GM19467 (cell line): Measurements from ENCODE around the gene IRF6.

Source experiments
- ATAC-seq: cut with Tn5 transposase; IDR thresholded peaks from one replicate; pipeline ENCODE4 v1.9.1; 2021; ENCODE audit warnings: mild to moderate bottlenecking, moderate library complexity; ENCODE audit not compliant: unreplicated experiment

The IRF6 gene

DNA sequence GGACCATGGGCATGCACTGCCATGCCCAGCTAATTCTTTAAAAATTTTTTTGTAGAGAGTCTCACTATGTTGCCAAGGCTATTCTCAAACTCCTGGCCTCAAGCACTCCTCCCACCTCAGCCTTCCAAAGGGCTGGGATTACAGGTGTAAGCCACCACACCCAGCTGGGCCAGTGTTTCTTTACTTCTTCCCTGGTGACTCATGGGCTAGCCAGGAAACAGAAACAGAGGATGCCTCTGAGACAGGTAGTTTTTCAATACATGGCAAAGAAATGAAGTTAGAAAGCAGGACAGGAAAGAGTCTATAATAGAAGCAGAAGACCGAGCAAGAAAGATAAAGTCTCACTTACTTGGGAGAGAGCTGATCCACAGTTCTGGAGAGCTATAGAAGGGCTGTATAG, 14.0 kb downstream of the IRF6 start:
- no peak for ATAC-seq

DNA sequence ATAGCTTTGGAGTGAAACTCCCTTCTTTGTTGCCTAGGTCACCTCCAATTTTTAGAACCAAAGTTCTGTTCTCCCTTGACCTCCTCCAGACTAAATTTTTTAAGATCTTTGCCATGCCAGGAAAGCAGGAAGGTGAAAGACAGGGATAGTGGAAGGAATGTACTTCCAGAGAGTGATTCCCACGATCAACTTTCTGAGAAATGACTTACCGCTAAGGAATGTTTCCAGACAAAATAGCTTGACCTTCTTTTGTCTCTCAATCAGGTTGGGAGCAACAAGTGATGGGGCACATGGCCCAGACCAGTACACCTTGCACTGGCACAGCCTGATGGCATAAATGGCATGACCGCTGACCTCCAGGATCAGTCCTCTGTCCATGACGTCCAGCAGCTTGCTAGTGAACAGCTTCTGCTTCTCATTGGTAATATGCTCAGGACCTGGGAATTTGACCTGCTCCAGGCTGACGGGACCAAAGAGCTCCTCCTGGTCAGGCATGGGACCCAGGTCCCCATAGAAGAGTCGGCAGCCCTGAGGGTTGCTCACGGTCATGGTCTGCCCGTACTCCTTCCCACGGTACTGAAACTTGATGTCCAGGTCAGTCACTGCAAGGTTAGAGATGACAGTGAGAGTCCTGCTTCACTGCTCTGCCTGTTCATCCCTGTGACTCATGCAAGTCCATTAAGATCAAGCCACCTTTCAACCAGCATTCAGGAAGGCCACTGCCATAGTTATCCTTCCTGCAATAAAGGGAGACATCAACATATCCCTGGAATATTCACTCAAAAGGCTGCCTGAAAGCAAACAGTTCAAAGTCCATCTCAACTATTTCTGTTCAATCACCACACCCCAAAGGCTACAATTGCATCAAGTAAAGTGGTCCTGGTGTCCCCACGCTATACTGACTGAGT, 15.4 kb downstream of the IRF6 start:
- ATAC-seq, result no peak

DNA sequence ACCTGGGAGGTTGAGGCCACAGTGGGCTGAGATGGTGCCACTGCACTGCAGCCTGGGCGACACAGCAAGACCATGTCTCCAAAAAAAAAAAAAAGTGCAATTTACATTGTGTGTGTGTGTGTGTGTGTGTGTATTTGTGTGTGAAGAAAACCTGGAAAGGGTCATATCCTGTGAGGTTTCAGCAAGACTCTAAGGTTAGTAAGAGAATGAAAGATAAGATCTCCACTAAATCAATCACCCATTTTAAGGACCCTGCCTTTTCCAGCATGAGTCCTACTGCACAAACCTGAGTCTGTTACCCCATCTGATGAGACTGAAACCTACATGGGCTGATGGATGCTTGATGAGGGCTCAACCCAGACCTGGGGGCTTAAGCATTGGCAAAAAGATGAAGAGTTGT, 16.7 kb downstream of the IRF6 start:
- no peak for ATAC-seq

DNA sequence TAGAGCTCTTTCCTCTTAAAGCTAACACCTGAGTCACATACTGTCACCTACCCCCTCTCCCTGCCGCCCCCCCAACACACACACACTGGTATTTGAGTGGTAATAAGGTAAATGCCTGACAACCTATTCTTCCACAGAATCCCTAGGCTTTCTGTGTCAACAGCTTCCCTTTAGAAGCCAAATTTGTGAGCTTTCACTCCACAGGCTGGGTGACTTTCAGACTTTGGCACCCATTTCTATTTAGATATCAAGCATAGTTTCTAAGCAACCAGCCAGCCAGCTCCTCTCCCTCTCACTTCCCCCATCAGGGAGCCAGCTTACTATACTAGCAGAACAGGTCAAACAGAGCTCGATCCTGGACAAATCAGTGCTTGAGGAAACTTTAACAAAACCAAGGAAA, 18.4 kb downstream of the IRF6 start:
- ATAC-seq, result no peak

DNA sequence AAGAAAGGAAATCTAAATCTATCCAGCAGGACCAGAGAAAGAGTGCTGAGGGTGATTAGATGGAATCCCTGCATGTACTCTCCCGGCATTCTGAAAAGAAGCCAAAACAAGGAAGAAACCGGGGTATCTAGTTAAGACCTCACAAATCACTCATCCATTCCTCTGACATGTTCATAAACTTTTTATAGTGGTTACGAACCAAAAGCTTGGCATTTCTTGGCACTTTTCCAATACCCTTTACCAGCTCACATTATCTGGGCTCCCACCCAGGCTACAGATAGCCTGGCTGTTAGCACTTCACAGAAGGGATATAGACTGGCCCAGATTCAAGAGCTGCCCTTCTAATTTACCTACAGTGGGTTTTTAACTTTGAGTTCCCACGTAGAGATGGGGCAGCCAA, 19.8 kb downstream of the IRF6 start:
- no peak for ATAC-seq

DNA sequence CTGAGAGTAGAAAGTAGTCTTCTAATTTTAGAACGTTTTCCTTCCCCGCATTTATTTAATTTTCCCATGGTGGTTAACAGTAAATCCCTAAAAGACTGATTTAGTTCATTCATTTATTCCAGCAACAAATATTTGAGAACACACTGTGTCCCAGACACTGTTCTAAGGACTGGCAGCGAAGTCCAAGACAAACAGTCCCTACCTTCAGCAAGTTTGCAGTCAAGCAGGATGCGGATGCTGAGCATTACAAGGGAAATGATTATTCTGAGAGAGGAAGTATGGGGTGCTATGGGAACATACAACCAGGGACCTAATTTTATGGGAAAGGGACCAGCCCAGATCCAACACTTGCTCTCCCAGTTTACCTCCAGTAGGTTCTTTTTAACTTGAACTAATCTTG, 20.4 kb downstream of the IRF6 start:
- no peak for ATAC-seq

DNA sequence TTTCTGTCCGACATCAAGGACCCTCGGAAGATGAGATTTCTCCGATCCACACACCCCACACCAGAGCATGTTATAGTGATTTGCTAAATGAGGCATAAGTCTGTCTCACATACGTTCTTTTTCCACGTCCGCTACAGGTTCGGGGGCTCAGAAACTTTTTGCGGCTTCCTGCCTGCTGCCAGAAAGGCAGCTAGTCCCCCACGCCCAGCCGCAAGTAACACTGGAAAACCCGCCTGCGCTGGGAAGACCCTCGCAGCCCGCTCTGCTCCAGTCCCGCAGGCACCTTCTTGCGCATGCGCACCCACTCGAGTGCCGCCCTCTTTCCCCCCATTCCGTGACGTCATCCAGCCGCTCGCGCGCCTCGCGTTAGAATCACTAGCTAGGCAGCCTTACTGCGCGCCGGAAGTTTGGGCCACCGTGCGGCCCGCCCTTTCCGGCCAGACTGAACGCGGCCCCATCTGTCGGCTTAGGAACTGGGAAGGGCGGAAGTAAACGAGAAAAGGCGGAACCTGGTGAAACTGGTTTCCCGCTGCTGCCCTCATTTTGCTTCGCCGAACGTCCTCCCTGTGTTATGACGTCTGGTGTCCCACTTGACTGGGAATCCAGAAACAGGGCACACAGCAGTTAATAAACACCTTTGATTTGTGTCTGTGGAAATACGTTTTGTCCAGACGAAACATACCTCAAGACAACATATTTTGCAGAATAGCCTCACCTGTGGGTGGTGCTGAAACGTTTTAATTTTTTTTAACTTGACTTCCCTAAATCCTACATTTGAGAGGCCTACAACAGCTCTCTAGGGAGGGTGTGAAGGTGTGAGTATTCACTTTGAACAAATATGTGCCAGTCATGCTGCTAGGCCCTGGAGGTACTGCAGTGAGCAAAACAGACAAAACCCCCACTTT, 21.4 kb downstream of the IRF6 start, which contains the start of gene C1orf74:
TSS of gene C1orf74 (minus strand) at position 295 of the 905 bp plus-strand sequence. CDS start 925 bp downstream, outside the sequence.
- ATAC-seq, result peak; percentile 98

DNA sequence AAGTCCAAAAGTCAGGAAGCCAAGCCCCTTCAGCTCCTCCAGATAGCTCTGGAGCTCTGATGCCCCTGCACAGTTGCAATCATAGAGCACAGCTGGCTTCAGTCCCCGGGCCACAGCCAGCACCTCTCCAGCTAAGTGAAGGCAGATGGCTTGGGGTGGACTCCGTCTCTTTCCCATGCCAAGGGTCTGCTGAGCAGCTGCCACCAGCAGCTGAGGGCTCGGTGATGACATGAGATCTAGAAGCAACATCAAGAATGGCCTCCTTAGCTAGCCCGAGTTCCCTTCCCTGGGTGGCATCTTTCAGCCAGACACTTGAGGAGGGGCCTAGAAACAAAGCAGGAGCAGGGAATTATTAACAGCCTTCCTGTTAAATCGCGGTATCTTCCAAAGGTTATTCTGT, 22.6 kb downstream of the IRF6 start:
- no peak for ATAC-seq

DNA sequence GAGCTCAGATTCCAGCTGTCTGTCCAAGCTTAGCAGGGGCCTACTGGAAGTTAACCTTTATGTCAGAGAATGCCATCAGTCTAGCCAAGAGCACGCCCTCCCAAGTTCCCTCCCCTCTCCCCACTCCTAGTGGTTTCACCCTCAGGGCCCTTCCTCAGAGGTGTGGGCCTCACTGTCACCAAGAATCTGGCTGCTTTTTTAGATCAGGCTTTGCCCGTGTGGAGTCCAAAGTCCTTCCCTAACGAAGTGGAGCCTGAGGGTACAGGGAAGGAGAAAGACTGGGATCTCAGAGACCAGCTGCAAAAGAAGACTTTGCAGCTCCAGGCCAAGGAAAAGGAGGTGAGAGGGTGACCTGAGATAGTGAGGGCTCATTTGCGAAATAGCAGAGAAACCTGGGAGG, 25.7 kb downstream of the IRF6 start:
- no peak for ATAC-seq

DNA sequence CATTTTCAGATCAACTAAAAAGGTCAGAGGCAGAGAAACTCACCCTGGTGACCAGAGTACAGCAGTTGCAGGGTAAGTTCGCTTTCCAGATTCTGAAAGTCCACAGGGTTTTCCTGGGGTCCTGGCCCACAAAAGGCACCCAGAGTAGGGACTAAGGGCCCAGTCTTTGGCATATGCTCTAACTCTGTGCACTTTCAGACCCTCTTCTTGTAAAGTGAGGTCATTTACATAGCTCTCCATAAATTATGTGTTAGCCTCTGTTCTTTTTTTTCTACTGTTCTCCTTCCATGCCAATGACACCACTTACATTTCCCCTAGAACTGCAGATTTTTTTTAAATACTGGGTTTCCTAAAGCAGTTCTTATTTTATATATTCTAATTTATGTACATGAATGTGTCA, 27.8 kb downstream of the IRF6 start:
- ATAC-seq, result no peak

DNA sequence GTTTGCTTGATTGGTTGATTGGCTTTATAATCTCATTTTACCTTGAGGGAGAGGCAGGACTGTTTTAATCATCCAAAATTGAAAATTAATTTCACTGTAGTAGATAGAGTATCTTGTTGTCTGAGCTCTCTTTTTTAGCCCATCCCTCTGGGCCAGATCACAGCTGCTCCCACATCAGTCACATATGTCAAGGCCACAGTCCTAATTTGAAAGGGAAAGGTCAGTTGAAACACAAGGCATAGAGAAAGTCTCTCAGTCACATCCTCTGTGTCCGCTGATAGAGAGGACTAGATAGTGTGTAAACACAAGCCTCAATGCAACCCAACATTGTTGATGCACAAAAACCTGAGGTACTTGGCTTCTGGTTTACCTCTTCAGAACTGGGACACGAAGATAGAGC, 28.4 kb downstream of the IRF6 start:
- ATAC-seq, result no peak

DNA sequence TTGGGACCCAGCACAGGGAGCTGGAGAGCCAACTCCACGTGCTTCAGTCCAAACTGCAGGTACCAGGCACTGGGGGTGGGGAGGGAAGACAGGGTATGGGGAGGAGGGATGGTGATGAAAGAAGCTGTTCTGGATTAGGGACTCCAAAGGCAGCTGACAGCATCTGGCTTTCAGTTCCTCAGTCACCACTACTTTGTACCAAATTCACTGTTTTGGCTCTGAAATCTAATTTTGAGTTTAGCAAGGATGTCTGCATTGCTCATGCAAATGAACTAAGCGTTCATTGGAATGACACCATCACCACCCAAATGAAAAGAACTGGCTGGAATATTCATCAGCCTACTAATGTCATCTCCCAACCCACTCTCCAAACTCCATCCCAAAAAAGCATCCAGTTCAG, 30.3 kb downstream of the IRF6 start:
- ATAC-seq, result no peak

DNA sequence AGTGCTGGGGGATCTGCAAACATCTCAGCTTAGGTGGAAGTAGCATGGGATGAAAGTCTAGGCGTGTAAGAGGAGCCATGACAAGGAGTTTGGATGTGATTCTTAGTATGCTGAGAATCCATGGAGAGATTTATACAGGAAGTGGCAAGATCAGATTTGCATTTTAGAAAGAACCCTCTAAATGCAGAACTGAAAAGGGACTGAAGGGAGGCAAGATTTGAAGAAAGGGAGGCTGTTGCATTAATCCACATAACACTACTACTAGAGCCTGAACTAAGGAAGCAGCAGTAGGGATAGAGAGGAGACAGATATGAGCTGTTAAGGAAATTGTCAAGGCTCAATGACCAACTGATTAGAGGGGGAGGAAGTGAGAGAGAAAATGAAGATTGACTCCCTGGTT, 31.4 kb downstream of the IRF6 start:
- no peak for ATAC-seq

DNA sequence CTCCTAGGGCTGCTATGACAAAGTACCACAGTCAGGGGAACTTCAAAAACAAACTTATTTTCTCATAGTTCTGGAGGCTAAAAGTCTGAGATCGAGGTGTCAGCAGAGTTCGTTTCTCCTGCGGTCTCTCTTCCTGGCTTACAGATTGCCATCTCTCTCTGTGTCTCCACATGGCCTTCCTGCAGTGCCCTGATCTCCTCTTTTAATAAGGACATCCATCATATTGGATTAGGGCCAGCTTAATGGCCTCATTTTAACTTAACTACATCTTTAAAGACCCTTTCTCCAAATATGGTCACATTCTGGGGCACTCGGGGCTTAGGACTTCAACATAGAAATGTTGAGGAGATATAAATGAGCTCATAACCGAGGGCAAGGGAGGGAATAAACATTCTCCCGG, 33.8 kb downstream of the IRF6 start:
- no peak for ATAC-seq

DNA sequence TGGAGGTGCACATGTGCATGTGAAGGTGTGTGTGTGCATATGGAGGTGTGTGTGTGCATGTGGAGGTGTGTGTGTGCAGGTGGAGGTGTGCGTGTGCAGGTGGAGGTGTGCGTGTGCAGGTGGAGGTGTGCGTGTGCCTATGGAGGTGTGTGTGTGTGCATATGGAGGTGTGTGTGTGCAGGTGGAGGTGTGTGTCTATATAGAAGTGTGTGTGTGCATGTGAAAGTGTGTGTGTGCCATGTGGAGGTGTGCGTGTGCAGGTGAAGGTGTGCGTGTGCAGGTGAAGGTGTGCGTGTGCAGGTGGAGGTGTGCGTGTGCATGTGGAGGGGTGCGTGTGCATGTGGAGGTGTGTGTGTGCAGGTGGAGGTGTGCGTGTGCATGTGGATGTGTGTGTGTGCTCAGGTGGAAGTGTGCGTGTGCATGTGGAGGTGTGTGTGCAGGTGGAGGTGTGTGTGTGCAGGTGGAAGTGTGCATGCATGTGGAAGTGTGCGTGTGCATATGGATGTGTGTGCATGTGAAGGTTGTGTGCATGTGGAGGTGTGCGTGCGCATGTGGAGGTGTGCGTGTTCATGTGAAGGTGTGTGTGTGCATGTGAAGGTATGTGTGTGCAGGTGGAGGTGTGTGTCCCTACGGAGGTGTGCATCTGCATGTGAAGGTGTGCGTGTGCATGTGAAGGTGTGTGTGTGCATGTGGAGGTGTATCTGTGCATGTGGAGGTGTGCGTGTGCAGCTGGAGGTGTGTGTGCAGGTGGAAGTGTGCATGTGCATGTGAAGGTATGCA, 35.1 kb downstream of the IRF6 start:
- no peak for ATAC-seq

DNA sequence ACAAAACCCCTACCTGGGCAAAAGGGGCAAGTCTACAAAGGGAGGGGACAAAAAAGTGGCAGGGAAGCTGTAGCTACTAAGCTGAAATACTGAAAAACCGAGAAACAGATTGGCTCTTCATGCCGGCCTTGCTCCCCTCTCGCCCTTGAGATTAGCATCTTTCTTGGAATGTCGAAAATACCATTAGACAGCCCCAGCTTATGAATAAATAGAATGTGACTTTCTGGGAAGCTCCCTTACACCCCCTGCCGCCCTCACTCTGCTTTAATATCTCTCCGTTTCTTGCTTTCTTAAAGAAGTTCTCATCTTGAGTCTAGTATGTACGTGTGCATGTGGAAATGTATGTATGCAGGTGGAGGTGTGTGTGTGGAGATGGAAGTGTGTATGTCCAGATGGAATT, 36.0 kb downstream of the IRF6 start:
- no peak for ATAC-seq

DNA sequence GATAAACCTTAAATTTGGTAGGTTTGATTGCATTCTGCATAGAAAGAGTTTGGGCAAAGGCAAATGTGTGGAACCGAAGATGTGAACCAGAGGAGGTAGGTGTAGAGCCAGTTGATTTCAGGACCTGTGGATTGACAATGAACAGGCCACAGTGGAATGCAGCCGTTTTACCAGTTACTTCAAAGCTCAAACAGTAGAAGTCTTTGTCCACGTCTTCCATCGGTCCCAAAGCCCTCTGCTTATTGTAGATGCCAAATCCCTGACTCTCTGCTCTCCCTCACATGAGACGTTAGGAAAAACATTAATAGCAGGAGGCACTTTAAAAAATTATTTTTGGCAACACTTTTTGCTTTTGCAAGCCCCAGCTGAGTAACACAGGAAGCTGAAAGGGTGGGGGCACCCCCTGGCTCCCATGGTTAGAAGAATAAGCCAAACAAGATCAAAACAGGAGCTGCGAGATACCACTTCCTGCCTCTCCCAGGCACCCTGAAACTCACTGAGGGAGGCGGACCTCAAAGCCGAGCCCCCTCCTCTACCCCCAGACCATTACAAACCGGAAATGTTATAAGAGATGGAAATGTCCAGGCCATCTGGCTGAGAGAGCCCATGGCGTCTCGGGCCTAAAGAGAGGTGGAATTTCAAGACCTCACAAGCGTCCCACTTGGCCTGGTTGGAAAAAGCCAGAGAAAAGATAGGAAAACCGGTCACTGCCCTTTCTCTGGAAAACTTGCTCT, 36.6 kb downstream of the IRF6 start:
- ATAC-seq, result peak; percentile 72

DNA sequence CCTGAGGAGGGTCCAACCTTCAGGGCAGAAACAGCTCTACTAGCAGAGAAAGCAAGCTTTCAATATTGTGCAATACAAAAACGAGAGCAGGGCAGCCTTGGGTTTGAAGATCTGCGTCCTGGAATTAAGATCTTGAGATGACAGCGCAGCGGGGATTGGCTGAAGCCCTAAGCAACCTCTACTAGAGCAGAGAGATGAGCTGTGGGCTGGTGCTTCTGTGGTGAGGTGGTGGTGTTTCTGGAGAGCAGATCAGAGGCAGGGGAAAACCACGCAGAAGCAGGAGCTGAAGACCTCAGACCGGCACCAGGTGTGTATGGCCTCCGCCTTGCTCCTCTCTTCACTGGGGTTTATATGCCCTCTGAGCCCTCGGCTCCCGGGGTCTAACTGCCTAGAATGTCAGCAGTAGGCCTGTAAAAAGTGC, 37.6 kb downstream of the IRF6 start:
- peak; percentile 86 for ATAC-seq

DNA sequence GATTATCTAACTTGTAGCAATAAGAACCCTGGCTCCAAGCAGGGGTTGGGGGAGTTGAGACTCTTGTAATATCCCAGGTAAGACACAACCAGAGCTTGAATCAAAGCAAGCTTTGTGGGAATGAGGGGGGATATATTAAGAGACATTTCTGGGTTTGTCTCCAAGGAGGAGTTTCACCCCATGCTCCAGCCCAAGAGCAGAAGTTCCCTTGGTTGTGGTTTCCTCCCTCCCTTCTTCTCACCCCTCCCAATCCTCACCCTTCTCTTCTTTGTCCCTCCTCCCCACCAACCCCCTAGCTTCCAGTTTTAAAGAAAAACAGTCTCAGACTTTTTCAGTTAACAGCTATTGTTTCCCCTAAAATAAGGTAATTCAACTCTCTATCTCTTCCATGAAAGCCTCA, 38.2 kb downstream of the IRF6 start:
- ATAC-seq, result no peak

DNA sequence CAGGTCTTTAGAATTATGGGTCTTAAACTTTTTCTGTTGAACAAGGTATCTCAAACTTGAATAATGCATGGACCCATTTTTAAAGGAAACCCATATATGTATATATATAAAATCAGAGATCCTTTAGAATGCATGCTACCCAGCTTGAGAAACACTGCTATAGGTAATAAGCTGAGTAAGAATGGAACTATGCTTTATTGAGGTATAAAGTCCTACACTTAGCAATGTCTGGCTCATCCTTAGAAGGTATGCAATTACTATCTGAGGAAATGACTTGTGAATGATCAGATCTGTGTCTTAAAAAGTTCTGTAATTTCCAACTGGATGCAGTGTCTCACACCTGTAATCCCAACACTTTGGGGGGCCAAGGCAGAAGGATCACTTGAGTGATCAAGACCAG, 38.8 kb downstream of the IRF6 start:
- ATAC-seq, result no peak
